Adrenal gland (tissue), 12 donors: Measurements from ENCODE around the gene ARMH1. TPM values are rescaled to one million over a fixed set of nuclear protein-coding genes. Genes with fewer than 3 reads are reported as not detected.

Source experiments
- DNase-seq, 7 donors: peaks; one replicate each; pipeline ENCODE4 v3.0.0-alpha.2; 2019 to 2020
- H3K27ac ChIP-seq, 5 donors: fragments of 200-600 bp; sonication (generic) in 4 of 5; 1 replicate in 3 of 5; 2 replicates in 2 of 5; pipeline versions ENCODE4 v1.5.1 to v1.8.0; 2016 to 2020; ENCODE audit warnings: mild to moderate bottlenecking in 1 of 5
- H3K27me3 ChIP-seq: fragments of 200-600 bp; 2 replicates; pipeline ENCODE4 v1.8.0; 2021
- H3K36me3 ChIP-seq, 2 donors: fragments of 200-600 bp; replicated peaks in 1 of 2; 1 replicate in 1 of 2; 2 replicates in 1 of 2; pipeline versions ENCODE4 v1.5.1 to v1.8.0; 2018 to 2022
- H3K4me1 ChIP-seq, 2 donors: fragments of 200-600 bp; replicated peaks in 1 of 2; 1 replicate in 1 of 2; 2 replicates in 1 of 2; pipeline versions ENCODE4 v1.5.1 to v1.8.0; 2018 to 2021
- H3K4me3 ChIP-seq, 4 donors: fragments of 200-600 bp; sonication (generic) in 3 of 4; one replicate each; pipeline ENCODE4 v1.5.1; 2016 to 2018
- H3K9me3 ChIP-seq, 3 donors: fragments of 200-600 bp; sonication (generic) in 1 of 3; replicated peaks in 1 of 3; 1 replicate in 2 of 3; 2 replicates in 1 of 3; pipeline versions ENCODE4 v1.5.1 to v1.8.0; 2016 to 2021
- POLR2A ChIP-seq, 2 donors: fragments of 450-650 bp; IDR thresholded peaks; one replicate each; pipeline ENCODE4 v1.6.1; 2017; ENCODE audit warnings: antibody characterized with exemption in 2 of 2, mild to moderate bottlenecking in 2 of 2, moderate library complexity in 1 of 2
- WGBS, 4 donors: extraction: QIAGEN DNeasy Blood & Tissue Kit in 2 of 4; methylation state at CpG; one replicate each; pipeline versions ENCODE4 v1.1.5 to v1.1.7; 2013 to 2017; 5-methylcytosine and 5-hydroxymethylcytosine counted together
- intact Hi-C, 2 donors: fragments of 100-400 bp; cut with DNase I; formaldehyde crosslinking; loops; one replicate each; pipeline versions ENCODE4 v1.14.1 to v1.15.0; 2022 to 2023
- polyA plus RNA-seq, 3 donors: library from polyadenylated mRNA; stranded (reverse); fragments of 200-250 nt in 2 of 3; fragments of 350-450 nt in 1 of 3; fragmentation: Illumina TruSeq in 1 of 3; extraction: RNeasy Lipid Tissue Mini Kit (QIAGEN cat#74804) in 1 of 3; gene quantifications; one replicate each; pipeline ENCODE4 v1.2.3, GENCODE V29; 2013 to 2014
- total RNA-seq, 9 donors: library from RNA; depleted of rRNA in 4 of 9; stranded (reverse); fragments of >200 nt in 4 of 9; fragments of 120-200 nt in 1 of 9; fragmentation: NEBNext Ultra II Directional in 1 of 9; extraction: Animal tissue kit (Norgen Biotek cat#: 25700) in 1 of 9; gene quantifications; one replicate each; pipeline versions ENCODE4 v1.1.0 to v1.2.4, GENCODE V29; 2013 to 2023
- TF ChIP-seq, protein P1 (sequence below), 6 experiments: fragments of 450-650 bp in 4 of 6; fragments of 200-600 bp in 2 of 6; sonication (generic) in 1 of 6; IDR thresholded peaks; 1 replicate in 5 of 6; 2 replicates in 1 of 6; pipeline versions ENCODE4 v1.5.1 to v1.8.0; 2016 to 2021; ENCODE audit warnings: antibody characterized with exemption in 6 of 6, mild to moderate bottlenecking in 2 of 6, moderate library complexity in 1 of 6
- donor health status: healthy with polysubstance abuse.
- donor health status: Bipolar disorder and iron deficiency.
- donor health status: DM: yes; HTN: yes; CAD: no.
- donor health status: DM: no; HTN: no; CAD: no.
- donor health status: DM: no; HTN: no; CAD: no.
- donor health status: DM: yes; HTN: yes; CAD: no.

Gene ARMH1
- total and polyA plus RNA-seq, 12 donors = 0.18 to 76.0 (median 4.3) TPM

DNA sequence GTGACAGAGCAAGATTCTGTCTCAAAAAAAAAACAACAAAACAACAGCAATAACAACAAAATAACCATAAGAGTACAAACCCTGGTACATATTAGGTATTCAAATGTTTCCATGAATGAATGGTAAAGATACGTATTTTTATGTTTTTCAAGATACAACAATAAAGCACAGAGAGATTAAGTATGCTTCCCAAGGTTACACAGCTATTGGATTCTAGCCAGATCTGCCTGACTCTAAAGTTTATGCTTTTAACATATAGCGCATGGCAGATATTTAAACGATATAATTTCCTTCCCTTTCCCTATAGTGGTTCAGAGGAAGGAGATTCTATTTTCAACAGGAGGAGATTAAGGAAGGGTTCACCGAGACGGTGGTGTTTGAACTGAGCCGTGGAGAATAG, 31.0 kb downstream of the ARMH1 start:
- no peaks in the 10 kb centered on the region for H3K27me3 ChIP-seq
- no peak overlapping the region for H3K27ac ChIP-seq
- DNase-seq = no peak
- TF ChIP-seq POLR2A (IDR thresholded peaks at IDR 0.05) = no peak
- TF ChIP-seq, protein P1, sequence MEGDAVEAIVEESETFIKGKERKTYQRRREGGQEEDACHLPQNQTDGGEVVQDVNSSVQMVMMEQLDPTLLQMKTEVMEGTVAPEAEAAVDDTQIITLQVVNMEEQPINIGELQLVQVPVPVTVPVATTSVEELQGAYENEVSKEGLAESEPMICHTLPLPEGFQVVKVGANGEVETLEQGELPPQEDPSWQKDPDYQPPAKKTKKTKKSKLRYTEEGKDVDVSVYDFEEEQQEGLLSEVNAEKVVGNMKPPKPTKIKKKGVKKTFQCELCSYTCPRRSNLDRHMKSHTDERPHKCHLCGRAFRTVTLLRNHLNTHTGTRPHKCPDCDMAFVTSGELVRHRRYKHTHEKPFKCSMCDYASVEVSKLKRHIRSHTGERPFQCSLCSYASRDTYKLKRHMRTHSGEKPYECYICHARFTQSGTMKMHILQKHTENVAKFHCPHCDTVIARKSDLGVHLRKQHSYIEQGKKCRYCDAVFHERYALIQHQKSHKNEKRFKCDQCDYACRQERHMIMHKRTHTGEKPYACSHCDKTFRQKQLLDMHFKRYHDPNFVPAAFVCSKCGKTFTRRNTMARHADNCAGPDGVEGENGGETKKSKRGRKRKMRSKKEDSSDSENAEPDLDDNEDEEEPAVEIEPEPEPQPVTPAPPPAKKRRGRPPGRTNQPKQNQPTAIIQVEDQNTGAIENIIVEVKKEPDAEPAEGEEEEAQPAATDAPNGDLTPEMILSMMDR (IDR thresholded peaks at IDR 0.05) = no peak
- WGBS, 4 donors = 77 to 80% (median 80%) methylated on average over 6 of the region's 6 CpGs
- H3K4me1 ChIP-seq = no peaks in the 10 kb centered on the region
- no peak overlapping the region for H3K4me3 ChIP-seq
- intact Hi-C loops = no loop called here
- H3K9me3 ChIP-seq = no peaks in the 10 kb centered on the region
- no peaks in the 10 kb centered on the region for H3K36me3 ChIP-seq

DNA sequence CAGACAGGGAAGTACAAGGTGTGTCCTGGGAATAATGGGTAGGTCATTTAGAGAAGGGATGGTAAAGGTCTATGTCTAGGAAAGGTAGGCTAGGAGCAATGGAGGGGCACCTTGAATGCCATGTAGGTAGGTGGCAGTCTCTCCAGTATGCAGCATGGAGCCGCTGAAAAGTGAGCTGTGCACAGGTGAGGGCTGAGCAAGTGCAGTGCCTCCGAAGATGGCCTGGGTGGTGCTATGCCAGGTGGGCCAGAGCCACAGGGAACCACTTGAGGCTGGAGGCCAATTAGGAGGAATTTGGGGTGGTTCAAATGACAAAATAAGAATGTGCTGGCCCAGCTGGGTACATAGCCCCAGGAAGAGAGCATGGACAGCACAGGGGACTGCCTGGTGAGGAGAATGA, 31.4 kb downstream of the ARMH1 start:
- H3K9me3 ChIP-seq = no peaks in the 10 kb centered on the region
- no peak for DNase-seq
- no peaks in the 10 kb centered on the region for H3K27me3 ChIP-seq
- H3K4me1 ChIP-seq = no peaks in the 10 kb centered on the region
- TF ChIP-seq, protein P1 (IDR thresholded peaks at IDR 0.05) = no peak
- TF ChIP-seq POLR2A (IDR thresholded peaks at IDR 0.05) = no peak
- no peaks in the 10 kb centered on the region for H3K36me3 ChIP-seq
- intact Hi-C loops = no loop called here
- H3K4me3 ChIP-seq = no peak overlapping the region
- 86 to 98% (median 93%) methylated on average over 2 of the region's 2 CpGs for WGBS, 4 donors
- H3K27ac ChIP-seq = no peak overlapping the region

DNA sequence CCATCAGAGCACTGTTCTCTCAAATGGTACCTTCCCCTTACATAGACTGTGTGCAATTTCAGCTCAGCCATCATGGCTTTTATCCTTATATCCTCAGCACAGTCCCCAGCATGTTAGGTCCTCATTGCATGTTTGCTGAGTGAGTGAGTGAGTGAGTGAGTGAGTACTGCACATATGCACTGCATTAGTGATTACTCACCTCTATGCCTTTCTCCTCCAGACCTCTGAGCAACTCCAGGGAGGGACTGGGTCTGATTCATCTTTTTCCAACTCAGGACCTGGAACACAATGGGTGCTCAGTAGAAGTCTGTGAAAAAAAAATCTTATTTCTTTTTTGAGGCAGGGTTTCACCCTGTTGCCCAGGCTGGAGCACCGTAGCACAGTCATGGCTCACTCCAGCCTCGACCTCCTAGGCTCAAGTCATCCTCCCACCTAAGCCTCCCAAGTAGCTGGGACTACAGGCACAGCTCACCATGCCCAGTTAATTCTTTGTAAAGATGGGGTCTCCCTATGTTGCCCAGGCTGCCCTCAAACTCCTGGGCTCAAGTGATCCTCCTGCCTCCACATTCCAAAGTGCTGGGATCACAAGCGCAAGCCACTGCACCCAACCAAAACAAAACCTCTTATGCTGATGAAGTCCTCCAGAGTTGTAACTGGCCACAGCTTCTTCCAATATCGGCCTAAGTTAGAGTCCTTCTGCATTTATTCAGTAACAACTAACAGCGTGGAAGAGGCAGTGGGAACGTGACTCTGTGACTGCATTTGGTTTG, 32.8 kb downstream of the ARMH1 start:
- Histone ChIP-seq H3K4me1 (no peaks in the 10 kb centered on the region), H3K27ac (no peak overlapping the region), H3K36me3 (no peaks in the 10 kb centered on the region), H3K9me3 (no peaks in the 10 kb centered on the region), H3K27me3 (no peaks in the 10 kb centered on the region), H3K4me3 (no peak overlapping the region)
- 84 to 88% (median 86%) methylated on average over 5 to 6 of the region's 6 CpGs for WGBS, 4 donors
- intact Hi-C loops = no loop called here
- no peak for TF ChIP-seq POLR2A (IDR thresholded peaks at IDR 0.05)
- TF ChIP-seq, protein P1 (IDR thresholded peaks at IDR 0.05) = no peak
- peak in 2 of 7 donors; percentile 5 to 33 for DNase-seq

DNA sequence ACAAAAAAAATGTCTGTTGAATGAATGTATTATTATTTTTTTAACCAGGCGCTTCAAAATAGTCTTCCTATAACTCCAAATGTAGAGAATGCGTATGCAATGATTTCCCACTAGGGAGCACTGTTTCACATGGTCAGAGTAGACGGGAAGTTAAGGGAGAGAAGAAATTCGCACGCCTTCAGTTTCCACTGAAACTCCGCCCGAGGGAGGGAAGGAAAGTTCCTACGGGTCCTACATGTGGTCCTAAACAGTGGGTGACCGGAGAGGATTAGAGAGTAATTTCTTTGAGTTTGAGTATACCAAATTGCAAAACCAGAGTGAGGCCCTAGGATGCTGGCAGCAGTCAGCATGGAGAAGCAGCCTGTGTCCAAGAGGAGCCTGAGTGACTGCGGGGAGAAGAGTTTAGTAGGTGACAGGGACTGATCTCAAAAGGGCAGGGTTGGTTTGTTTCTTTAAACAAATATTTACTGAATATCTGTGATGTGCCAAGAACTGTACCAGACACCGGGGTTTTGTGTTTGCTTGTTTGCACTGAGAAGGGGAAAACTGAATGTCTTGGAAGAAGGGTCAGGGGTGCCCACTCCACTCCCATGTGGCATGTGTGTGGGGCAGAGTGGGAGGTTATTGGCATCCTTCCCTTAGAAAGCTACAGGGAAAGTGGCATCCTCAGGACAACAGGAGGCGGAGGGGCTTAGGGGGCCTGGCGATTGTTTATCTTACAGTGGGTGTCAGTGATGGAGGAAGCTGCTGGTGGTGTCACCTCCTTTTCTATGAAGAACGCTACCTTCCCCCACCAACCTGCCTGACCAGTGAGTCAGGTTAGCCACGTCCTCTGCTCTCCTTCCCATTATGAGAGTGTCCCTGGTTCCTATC, 33.7 kb downstream of the ARMH1 start:
- Histone ChIP-seq H3K9me3 (no peaks in the 10 kb centered on the region), H3K27me3 (no peaks in the 10 kb centered on the region), H3K4me3 (no peak overlapping the region), H3K27ac (no peak overlapping the region), H3K4me1 (no peaks in the 10 kb centered on the region), H3K36me3 (no peaks in the 10 kb centered on the region)
- intact Hi-C loops = no loop called here
- WGBS, 4 donors = 40 to 57% (median 46%) methylated on average over 15 of the region's 15 CpGs
- TF ChIP-seq, protein P1 (IDR thresholded peaks at IDR 0.05) = peak; percentile 23 to 56 (median 46)
- TF ChIP-seq POLR2A (IDR thresholded peaks at IDR 0.05) = no peak
- DNase-seq = peak in 4 of 7 donors; percentile 8 to 44 (median 38)
